ENCODE results near the gene MYOG. TPM values are rescaled to one million over a fixed set of nuclear protein-coding genes. Genes with fewer than 3 reads are reported as not detected.

Gene MYOG
- total RNA-seq, 1 donor = not detected

DNA sequence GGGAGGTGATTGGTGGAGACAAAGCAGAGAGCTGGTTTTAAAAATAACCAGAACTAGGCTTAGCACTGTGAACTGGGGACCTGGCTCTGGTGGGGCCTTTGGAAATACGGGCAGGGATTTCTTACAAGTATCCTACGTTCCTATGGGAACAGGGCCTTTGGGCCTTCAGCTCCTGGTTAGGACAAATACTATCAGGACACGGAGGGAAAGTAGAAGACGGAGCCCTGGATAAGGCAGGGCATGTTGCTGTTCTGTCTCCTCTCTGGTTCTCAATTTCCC lies 5.3 kb upstream of the MYOG start:
- DNase-seq (ENCODE audit: low read depth in 2 of 3, low spot score in 2 of 3) = no peak

DNA sequence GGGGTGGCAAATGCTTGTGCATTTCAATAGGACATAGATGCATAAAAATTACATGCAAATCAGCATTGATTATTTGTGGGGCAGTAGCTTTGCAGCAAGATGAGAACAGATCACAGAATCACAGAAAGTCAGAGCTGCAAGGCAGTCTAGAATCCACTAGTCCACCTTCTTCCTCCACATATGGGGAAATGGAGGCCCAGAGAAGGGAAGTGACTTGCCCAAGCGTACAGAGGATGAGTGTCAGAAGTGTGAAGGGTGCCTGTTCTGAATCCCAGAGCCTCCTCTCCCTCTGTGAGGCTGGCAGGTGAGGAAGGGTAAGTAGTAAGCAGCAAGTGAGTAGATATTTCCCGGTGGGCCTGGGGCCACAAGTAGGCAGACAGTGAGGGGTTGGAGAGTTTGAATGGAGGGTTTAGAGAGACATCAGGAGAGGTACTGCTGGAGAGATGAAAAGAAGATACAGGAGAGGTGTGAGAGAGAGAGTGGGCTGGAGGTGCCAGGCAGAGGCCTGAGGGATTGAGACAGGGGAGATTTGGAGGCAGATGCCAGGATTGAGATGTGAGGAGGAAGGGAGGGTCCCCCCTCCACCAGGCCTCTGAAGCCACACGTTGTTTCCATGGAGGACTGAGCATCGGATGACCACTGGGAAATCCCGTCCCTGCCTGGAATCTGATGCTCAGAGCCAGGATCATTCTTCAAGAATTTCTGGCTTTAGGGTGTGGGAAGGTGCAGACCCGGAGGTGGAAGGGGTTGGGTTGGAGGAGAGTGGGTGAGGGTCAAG lies 4.8 kb upstream of the MYOG start:
- DNase-seq (ENCODE audit: low read depth in 2 of 3, low spot score in 2 of 3) = no peak

DNA sequence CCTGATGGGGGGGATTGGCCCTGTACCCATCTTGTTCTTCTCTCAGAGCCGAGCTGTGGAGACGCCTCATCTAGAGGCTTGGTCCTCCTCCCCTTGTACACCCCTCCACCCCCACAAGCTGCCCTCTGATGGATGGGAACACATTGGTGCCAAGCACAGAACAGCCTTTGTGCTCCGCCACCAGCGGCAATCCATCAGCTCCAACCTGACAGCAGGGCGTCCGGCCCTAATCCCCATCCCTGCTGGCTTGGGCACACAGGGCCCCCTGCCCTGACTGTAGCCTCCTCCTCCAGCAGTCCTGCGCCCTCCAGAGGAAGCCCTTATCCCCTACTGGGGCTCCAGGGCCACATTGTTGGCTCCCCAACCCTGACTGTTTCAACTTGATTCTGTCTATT lies 3.8 kb upstream of the MYOG start:
- DNase-seq (ENCODE audit: low read depth in 2 of 3, low spot score in 2 of 3) = no peak

DNA sequence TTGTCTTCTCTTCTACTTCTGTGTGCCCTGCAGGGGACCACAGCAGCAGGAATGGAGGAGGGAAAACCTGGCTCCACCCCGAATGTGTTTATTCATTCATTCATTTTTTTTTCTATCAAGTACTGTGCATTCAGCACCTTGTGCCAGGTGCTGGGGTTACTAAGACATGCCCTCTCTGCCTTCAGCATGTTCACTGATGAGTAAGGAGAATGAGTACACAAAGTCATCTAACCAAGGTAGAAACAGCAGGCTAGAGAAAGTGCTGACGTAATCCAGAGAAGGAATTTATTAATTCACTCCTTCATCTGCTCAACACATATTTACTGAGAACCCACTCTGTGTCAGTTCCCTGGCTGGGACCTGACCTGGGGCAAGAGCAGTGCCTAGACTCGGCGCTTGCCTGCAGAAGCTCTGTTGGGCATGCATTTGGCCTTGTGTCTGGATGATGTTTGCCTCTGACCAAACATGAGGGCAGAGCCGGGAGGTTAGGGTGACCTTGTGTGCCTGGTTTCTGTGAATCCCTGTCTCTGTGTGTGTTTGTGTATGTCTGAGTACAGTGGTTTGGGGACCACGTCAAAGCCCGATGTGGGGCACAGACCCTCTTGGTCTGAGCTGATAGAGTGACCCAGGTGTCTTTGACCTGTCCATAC lies 3.3 kb upstream of the MYOG start:
- DNase-seq (ENCODE audit: low read depth in 2 of 3, low spot score in 2 of 3) = no peak

DNA sequence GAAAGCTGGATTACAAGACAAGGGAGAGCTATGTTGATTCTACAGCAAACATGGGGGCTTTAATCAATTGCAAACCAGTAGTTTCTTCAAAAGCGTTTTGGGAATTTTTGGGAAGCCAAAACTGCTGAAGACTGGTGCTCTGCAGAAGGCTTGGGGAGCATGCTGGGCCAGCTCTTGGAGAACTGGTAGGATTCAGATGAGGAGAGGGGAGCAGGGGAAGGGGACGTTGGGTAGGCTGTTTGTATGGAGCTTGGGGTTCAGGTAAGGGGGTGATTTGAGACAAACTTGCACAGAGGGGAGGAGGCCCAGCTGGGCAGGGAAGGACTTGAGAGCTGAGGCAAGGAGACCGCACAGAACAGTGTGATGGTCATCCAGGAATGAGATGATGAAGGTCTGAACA lies 2.6 kb upstream of the MYOG start:
- no peak for DNase-seq (ENCODE audit: low read depth in 2 of 3, low spot score in 2 of 3)

DNA sequence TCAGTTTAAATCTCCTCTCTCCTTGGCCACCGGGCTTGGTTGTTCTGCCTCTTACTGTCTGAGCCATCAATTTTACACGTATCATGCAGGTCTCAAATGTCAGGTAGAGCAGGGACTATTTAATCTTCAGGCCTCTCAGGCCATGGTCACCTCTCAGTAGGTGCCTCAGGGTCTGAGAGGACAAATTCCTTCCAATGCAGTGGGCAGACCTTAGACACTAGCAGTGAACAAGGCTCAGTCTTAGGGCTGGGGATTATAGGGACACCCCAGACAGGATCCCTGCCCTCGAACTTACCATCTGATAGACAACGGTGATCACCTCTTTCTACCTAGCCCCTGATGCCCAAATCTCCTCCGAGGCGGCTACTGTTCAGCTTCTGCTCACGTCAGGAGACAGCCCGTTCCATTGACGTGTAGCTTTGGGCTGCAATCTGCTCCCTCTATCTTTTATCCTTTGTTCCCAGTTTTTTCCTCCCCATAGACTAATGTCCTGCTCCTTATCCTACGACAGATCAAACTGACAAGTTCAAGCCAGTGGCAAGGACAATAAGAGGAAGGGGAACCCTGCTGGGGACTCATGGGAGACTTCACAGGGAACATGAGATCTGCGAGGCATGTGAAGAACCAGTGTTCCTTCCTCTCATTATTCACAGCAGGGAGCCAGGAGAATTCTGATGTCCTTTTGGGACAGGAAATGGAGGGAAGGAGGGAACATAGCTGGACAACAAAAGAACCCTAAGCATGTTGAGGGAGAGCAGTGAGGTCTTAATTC lies 1.4 kb upstream of the MYOG start:
- DNase-seq (ENCODE audit: low read depth in 2 of 3, low spot score in 2 of 3) = no peak

DNA sequence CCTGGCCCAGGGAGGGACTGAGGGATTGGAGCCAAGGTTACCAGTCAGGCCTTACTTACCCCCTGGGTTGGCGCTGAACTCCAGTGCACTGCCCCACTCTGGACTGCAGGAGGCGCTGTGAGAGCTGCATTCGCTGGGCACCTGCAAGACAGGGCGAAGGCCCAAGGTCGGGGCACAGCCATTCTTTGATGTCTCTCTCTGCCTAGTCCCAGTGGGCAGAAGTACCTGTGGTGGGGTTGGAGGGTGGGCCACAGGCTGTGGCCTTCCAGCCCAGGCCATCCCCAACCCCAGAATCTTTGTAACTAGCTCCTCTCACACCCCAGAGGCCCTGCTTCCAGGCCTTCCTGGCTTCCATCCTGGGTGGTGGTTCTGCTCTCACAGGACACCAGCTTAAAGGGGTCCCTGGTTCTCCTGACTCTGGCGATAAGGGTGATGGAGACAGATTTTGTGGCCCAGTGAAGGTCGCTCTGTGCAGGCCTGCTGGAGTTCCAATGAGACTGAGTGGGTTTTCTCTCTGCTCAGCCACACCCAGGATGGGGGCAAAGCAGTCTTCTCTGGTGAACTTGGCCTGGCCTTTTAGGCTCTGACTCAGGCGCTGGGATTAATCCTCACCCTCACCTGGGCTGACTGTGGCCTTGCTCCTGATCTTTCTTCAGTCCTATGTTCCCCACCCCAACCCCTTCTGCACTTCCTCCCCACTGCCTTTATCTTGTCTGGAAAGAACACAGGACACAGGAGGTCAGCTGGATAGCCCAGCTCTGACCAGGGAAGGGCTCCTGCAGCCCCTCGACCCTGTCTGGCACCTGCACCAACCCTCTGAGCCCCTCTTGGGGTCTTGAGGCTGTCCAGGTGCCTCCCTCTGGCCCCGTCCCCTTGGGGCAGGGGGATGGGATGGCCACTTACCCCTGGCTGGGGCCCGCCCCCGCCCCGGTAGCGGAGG lies 954 bp downstream of the MYOG start:
- DNase-seq (ENCODE audit: low read depth in 2 of 3, low spot score in 2 of 3) = no peak

DNA sequence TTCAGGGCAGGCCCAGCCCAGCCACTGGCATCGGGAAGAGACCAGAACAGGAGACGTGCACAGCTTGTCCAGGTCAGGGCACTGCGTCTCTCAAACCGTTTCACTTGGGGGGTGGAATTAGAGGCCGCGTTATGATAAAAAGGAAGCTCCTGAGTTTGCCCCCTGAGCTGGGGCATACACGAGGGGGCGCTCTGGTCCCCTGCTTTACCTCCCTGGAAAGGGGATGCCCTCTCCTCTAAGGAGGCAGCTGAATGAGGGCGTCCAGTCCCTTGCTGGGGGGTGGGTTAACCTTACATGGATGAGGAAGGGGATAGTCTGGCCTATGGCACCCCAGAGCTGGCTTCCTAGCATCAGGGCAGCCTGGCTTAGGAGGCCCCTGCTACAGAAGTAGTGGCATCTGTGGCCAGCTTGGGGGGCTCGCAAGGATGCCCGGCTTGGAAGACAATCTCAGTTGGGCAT lies 2.3 kb downstream of the MYOG start:
- no peak for DNase-seq (ENCODE audit: low read depth in 2 of 3, low spot score in 2 of 3)

DNA sequence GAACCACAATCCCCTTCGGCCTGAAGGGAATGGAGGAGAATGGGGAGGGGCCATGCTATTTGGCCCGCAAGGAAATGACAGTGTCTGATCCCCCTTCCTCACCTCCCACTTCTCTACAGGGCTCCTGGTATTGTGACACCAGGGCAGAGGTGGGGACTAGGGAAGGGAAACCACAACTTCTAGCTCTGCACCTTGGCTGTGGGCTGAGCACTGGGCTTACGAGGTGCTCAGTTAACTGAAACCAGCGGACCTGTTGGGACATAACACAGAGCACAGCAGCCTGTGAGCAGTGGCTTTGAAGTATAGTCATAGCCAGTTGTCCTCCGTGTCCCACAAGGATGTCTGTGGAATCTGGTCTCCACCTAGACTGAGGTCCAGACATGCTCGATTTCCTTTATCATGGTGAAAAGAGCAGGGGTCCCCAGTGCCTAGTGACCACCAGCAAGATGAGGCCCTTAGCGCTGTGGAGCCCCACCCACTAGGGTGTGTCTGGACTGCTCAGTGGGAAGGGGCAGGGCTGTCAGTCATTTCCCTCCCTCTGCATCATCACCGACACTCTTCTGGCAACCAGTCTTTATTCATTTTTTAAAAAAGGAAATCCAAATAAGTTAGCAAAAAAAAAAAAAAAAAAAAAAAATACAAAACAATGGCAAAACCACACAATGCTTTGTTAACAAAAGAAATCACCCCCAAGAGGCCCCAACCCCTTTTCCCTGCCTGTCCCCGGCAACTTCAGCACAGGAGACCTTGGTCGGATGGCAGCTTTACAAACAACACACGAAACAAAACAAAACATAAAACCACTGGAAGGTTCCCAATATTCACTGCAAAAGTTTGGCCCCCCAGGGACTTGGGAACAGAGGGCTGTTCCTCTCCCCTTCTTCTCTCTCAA lies 3.0 kb downstream of the MYOG start:
- DNase-seq (ENCODE audit: low read depth in 2 of 3, low spot score in 2 of 3) = peak in 1 of 3 donors; percentile 19

DNA sequence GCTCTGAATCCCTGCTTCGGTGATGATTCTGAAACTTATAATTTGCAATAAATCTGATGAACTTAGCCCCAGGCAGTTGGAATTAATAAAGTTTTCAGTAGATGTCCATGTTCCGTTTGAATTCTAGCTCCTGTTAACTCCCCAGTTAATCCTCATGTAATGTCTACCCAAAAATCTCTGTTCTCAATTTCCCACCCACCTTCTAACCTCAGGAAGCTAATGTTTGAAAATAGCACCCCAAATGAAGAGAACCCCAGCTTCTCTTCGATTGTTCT lies 3.6 kb downstream of the MYOG start:
- DNase-seq (ENCODE audit: low read depth in 2 of 3, low spot score in 2 of 3) = no peak

DNA sequence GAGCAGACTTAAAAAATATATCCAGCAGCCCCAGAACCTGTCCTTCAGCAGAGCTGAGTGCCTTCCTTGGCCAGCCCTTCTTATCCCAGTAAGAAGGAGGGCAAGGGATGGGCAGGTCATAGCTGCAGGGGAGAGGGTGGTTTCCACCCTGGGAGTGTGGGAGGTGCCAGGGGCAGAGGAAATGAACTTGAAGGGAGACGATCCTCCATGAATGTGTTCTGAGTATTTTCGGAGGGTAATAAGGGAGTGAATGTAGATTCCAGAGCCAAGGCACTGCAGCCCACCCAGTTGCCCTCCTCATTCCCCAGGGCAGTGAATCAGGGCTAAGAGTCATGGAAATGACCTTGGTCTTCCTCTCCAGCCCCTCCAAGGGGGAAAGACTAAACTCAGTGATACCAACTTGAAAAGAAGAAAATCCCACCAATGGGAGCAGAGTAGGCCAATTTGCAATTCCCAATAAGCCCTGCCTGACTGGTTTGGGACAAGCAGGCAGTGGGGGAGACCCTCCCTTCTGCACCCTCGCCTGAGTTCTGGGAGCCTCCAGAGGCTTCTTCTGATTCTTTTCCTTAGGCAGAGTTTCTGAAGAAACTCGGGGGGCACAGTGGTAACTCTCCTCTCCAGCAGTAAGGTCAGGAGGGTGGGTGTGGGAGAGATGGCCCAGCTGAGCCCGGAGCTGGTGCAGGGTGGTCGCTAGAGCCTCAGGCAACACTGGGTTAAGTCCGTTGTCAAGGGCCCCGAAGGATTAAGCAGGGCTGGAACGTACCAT lies 4.2 kb downstream of the MYOG start:
- no peak for DNase-seq (ENCODE audit: low read depth in 2 of 3, low spot score in 2 of 3)

DNA sequence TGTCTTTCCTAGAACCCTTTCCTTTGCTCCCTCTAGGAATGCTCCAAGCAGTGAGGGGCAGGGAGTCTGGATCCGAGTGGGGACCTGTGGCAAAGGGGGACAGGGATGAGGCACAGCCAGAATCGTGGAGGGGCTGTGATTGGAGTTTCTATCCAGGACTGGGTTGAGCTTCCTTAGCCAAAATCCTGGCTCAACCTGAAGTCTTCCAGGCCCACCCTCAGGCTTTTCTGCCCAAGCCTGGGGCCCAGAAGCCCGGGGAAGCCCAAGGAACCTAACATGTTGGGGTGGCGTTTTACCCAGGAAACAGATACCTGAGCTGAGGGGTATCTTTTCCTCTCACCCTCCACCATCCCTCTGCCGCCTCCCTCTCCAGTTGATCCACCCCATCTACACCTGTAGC lies 5.4 kb downstream of the MYOG start:
- DNase-seq (ENCODE audit: low read depth in 2 of 3, low spot score in 2 of 3) = no peak

DNA sequence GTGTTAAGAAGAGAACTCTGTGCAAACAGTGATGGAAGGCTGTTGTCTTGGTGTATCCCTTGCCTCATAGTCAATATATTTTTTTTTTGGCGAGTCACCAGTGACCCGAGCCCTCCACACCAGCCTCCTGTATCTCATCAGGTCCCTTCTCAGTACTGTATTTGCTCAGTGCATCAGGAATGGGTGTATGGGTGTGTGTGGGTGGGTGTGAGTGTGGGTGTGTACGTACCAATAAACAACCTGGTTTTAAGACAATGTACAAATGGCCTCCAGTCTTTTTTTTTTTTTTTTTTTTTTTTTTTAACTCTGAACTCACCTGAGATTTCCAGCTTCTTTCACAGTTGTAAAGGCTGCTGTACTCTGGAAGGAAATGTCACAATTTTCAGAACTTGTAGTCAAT lies 7.3 kb downstream of the MYOG start:
- DNase-seq (ENCODE audit: low read depth in 2 of 3, low spot score in 2 of 3) = no peak

DNA sequence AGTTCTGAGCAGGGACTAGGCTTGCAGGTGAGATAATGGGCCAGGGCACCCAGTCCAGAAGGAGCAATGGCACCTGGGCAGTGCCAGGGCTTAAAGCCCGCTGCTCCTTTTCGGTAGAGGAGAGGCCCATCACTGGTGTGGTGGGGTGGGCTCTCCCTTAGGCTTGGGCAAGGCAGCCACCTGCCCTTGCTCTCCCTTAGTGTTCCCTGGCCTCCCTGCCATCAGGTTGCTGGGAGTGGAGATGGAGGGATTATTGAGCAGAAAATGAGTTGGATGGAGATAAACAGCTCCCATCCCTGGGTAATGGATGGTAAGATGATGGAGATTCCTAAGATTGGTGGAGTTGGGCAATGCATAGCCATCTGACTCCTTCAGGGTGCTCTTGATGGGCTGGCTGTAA lies 7.9 kb downstream of the MYOG start:
- DNase-seq (ENCODE audit: low read depth in 2 of 3, low spot score in 2 of 3) = no peak

DNA sequence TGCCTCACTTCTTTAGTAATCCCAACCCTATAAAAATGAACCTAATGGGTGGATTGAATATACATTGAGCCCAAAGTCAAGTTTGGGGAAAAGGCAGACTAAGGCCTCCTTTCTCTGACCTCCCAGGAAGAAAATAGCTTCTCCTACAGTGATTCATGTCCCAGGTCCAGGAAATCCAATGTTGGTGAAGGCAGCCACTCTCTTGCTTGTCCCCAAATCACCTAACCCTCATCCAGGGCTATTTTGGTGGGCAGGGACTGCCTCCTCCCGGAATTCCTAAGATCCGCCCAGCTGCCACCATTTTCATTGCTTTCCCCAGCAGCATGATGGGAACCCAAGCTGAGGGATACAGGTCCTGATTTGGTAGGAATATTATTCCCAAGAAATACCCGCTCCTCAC lies 8.4 kb downstream of the MYOG start:
- no peak for DNase-seq (ENCODE audit: low read depth in 2 of 3, low spot score in 2 of 3)

DNA sequence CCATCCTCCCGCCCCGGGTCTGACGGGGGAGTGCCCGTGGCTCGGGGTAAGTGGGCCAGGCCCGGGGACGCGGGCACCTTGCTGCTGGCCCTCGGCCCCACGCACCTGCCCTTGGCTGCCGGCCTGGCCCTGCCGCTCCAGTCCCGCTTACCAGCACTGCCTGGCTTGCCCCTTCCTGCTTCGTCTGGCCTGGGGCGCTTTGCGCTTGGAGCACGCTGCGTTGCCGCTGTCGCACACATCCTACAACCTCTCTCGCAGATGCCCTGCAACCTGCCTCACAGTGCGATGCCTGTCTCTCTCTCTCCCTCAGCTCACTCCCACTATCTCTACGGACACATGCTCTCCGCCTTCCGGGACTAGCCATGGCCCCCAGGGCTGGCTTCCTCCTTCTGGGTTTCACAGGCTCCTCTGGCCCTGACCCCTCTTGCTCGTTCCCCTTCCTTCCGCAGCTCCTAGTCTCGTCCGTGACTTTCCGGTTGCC lies 9.7 kb downstream of the MYOG start:
- DNase-seq (ENCODE audit: low read depth in 2 of 3, low spot score in 2 of 3) = peak in 2 of 3 donors; percentile 66 to 89

DNA sequence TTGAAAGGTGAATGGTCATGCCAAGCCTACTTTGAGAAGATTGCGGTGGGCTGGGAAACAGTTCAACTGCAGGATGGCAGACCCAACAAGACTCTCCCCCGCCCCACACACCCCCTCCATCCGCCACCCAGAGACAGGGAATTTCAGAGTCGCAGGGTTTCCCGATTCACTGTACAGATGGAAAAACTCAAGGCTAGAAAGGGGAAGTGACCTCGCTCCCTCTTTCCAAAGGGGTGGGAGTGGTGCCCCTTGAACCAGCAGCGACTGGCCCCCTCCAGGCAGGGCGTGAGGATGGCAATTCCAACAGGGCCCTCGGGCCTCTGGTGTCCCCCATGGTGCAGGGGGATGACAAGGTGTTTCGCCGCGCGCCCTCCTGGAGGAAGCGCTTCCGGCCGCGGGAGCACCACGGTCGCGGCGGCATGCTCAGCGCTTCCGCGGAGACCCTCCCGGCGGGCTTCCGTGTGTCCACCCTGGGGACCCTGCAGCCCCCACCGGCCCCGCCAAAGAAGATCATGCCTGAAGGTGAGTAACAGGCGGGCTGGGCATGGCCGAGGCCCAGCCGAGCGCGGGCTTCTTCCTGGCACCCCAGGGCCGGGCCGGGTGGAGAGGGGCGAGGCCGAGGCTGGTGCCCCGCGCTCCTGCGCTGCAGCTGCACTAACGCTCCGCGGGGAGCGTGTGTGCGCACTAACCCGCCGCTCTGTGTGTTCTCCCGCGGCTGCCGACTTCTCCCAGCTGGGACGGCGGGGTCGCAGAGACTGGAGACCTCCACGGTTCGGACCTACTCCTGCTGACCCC lies 10.4 kb downstream of the MYOG start:
- DNase-seq (ENCODE audit: low read depth in 2 of 3, low spot score in 2 of 3) = peak in 1 of 3 donors; percentile 54

DNA sequence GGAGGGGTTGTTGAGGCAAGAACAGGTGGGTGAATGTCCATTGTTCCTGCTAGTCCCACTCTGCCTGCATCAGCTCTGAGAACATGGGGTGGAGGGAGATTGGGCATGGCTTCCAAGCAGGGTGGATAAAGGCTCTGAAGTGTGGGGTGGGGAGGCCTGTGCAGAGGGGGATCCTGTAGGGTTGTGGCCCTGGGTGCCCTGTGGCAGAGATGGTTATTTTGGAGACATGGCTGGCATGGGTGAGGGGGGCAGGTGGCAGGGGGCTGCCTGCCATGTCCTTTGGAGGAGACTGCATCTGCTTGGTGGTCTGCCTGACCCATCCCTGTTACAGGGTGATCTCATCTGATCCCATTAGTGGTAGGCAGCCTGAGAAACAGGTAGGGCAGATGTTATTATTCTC lies 11.2 kb downstream of the MYOG start:
- DNase-seq (ENCODE audit: low read depth in 2 of 3, low spot score in 2 of 3) = no peak

Data from hematopoietic multipotent progenitor cell (in vitro differentiated cells).